Measurements from ENCODE around the gene MUC5AC.

GRCh38 chr11:1223346-1224110 is 65.8 kb downstream of the MUC5AC start:
- no peak for TF ChIP-seq FOXM1 (IDR thresholded peaks at IDR 0.05; ENCODE audit: borderline replicate concordance)
- no peak for TF ChIP-seq TARDBP (IDR thresholded peaks at IDR 0.05)
- TF ChIP-seq BHLHE40 (IDR thresholded peaks at IDR 0.05; ENCODE audit: borderline replicate concordance) = no peak
- TF ChIP-seq ELF4 (IDR thresholded peaks at IDR 0.05) = no peak
- TF ChIP-seq PKNOX1 (IDR thresholded peaks at IDR 0.05) = no peak

Data from HEK293T (cell line).